Lower lobe of right lung (tissue), 2 donors: Measurements from ENCODE around the gene ISCU. TPM values are rescaled to one million over a fixed set of nuclear protein-coding genes. Genes with fewer than 3 reads are reported as not detected.

ENCODE experiments used
- ATAC-seq, 2 donors: fragments of 200-7000 bp; cut with Tn5 transposase; one replicate each; pipeline ENCODE4 v1.9.1; 2020 to 2022; ENCODE audit warnings: mild to moderate bottlenecking in 2 of 2, moderate library complexity in 2 of 2
- DNase-seq: peaks from one replicate; pipeline ENCODE4 v3.0.0-alpha.2; 2020
- H3K27ac ChIP-seq: fragments of 200-600 bp; one replicate; pipeline ENCODE4 v1.8.0; 2022
- H3K27me3 ChIP-seq: fragments of 200-600 bp; one replicate; pipeline ENCODE4 v1.8.0; 2022; ENCODE audit warnings: low read depth
- H3K36me3 ChIP-seq: fragments of 200-600 bp; one replicate; pipeline ENCODE4 v1.8.0; 2022; ENCODE audit warnings: mild to moderate bottlenecking
- H3K4me1 ChIP-seq: fragments of 200-600 bp; one replicate; pipeline ENCODE4 v1.8.0; 2022
- H3K4me3 ChIP-seq: fragments of 200-600 bp; one replicate; pipeline ENCODE4 v1.8.0; 2022; ENCODE audit warnings: mild to moderate bottlenecking
- H3K9me3 ChIP-seq: fragments of 200-600 bp; one replicate; pipeline ENCODE4 v1.8.0; 2022
- CTCF ChIP-seq: fragments of 200-600 bp; IDR thresholded peaks from one replicate; pipeline ENCODE4 v1.8.0; 2022; ENCODE audit warnings: antibody characterized with exemption, mild to moderate bottlenecking
- intact Hi-C: fragments of 100-400 bp; cut with DNase I; formaldehyde crosslinking; loops from one replicate; pipeline ENCODE4 v1.11.0; 2022
- long read RNA-seq: library from polyadenylated mRNA; unstranded; transcript quantifications from one replicate; pipeline ENCODE4 v2.0.0, GENCODE V29; 2021
- total RNA-seq: library from RNA; stranded (reverse); fragmentation: NEBNext Ultra II Directional; extraction: Animal tissue kit (Norgen Biotek cat#: 25700); gene quantifications from one replicate; pipeline ENCODE4 v1.2.1, GENCODE V29; 2021
- donor health status: DM: no; HTN: yes; CAD: no; lungs with severe emphysema.

ISCU gene
- 133 TPM for total RNA-seq
- long read RNA-seq, transcript ISCU-201 (5 exons, 994 nt) = major isoform, 165 of 190 reads
- long read RNA-seq, partial matches to known transcripts = 18 of 190 reads
- long read RNA-seq, other reads (novel, unspliced or antisense) = 4 of 190 reads

- ATAC-seq = peak; percentile 93 to 95
- intact Hi-C loops = no loop called here
- peak within 1 kb of the TSS; percentile 93 for H3K27ac ChIP-seq
Observed at GRCh38 chr12:108562348-108563135, at the start of gene ISCU. Gene ISCU (plus strand): TSS chr12:108562596. CDS start chr12:108562623, 27 bp downstream.

GRCh38 chr12:108514468-108514972 is 47.9 kb upstream of the ISCU start:
- H3K27ac ChIP-seq = no peak overlapping the region
- no peak for DNase-seq
- no peak for TF ChIP-seq CTCF
- ATAC-seq = peak; percentile 0 to 7
- peaks cover 16% of the 10 kb centered on the region for H3K4me1 ChIP-seq
- peak overlapping the region; percentile 83 for H3K4me3 ChIP-seq
- peaks cover 26% of the 10 kb centered on the region for H3K36me3 ChIP-seq
- intact Hi-C loops = no loop called here
- no peaks in the 10 kb centered on the region for H3K9me3 ChIP-seq
- no peaks in the 10 kb centered on the region for H3K27me3 ChIP-seq

More at GRCh38 chr12:108562348-108563135, at the start of gene ISCU:
- Histone ChIP-seq H3K4me3 (peak within 1 kb of the TSS; percentile 100), H3K9me3 (no peaks in the 10 kb centered on the region), H3K27me3 (no peaks in the 10 kb centered on the region), H3K4me1 (peaks cover 73% of the 10 kb centered on the region), H3K36me3 (peaks cover 46% of the 10 kb centered on the region)
- TF ChIP-seq CTCF = no peak
- DNase-seq = peak; percentile 97

GRCh38 chr12:108514973-108515814 is 47.2 kb upstream of the ISCU start, which contains the start of gene FICD:
Gene FICD (plus strand): TSS chr12:108515277. CDS start chr12:108516973, 1,696 bp downstream.
- DNase-seq (peak; percentile 100), ATAC-seq (peak; percentile 96 to 98)
- Histone ChIP-seq H3K9me3 (no peaks in the 10 kb centered on the region), H3K4me1 (peaks cover 16% of the 10 kb centered on the region), H3K36me3 (peaks cover 33% of the 10 kb centered on the region), H3K4me3 (peak within 1 kb of the TSS; percentile 83), H3K27ac (peak within 1 kb of the TSS; percentile 76), H3K27me3 (no peaks in the 10 kb centered on the region)
- intact Hi-C loops = no loop called here
- TF ChIP-seq CTCF = no peak

- no peak for TF ChIP-seq CTCF
- ATAC-seq (peak in 1 of 2 donors; percentile 0), DNase-seq (no peak)
- Histone ChIP-seq H3K9me3 (no peaks in the 10 kb centered on the region), H3K4me1 (peaks cover 16% of the 10 kb centered on the region), H3K4me3 (peak overlapping the region; percentile 83), H3K27ac (peak overlapping the region; percentile 76), H3K27me3 (no peaks in the 10 kb centered on the region), H3K36me3 (peaks cover 40% of the 10 kb centered on the region)
- intact Hi-C loops = no loop called here
Observed at GRCh38 chr12:108515916-108516315, 46.5 kb upstream of the ISCU start.
